Neuronal stem cell (in vitro differentiated cells): ENCODE data around the gene VSTM4.
A peak's percentile ranks its signal among the peaks of the same experiment; 100 is the strongest.

Experiments used
- DNase-seq: peaks from one replicate; pipeline ENCODE4 v3.0.0-alpha.2; 2013; ENCODE audit warnings: low spot score
- H2AFZ ChIP-seq: one replicate; pipeline ENCODE4 v1.6.1; 2013; ENCODE audit warnings: mild to moderate bottlenecking, low read length, inconsistent platforms
- H2AK5ac ChIP-seq: 2 replicates; pipeline ENCODE4 v1.6.1; 2013; ENCODE audit warnings: low read depth, mild to moderate bottlenecking, inconsistent platforms, low read length, moderate library complexity, mixed read lengths
- H2BK120ac ChIP-seq: 2 replicates; pipeline ENCODE4 v1.6.1; 2013; ENCODE audit warnings: low read depth, mild to moderate bottlenecking, inconsistent platforms, low read length, moderate library complexity, mixed read lengths
- H2BK12ac ChIP-seq: one replicate; pipeline ENCODE4 v1.6.1; 2013; ENCODE audit warnings: low read length, inconsistent platforms
- H2BK15ac ChIP-seq: 2 replicates; pipeline ENCODE4 v1.6.1; 2013; ENCODE audit warnings: mild to moderate bottlenecking, low read length, inconsistent platforms, mixed read lengths
- H2BK5ac ChIP-seq: one replicate; pipeline ENCODE4 v1.6.1; 2013; ENCODE audit warnings: inconsistent platforms, mild to moderate bottlenecking, low read length, moderate library complexity
- H3K14ac ChIP-seq: one replicate; pipeline ENCODE4 v1.6.1; 2013; ENCODE audit warnings: low read length, inconsistent platforms
- H3K18ac ChIP-seq: 2 replicates; pipeline ENCODE4 v1.6.1; 2013; ENCODE audit warnings: low read length, inconsistent platforms
- H3K23ac ChIP-seq: 2 replicates; pipeline ENCODE4 v1.6.1; 2013; ENCODE audit warnings: low read depth, mild to moderate bottlenecking, mixed read lengths, low read length, inconsistent platforms; ENCODE audit not compliant: poor library complexity
- H3K27ac ChIP-seq: replicated peaks from 3 replicates; pipeline ENCODE4 v1.5.1; 2013; ENCODE audit warnings: low read length, inconsistent platforms
- H3K27me3 ChIP-seq, 3 experiments: 2 replicates each; pipeline ENCODE4 v1.6.1; 2013; ENCODE audit warnings: low read length in 3 of 3, mild to moderate bottlenecking in 2 of 3, inconsistent platforms in 1 of 3, low read depth in 1 of 3, mixed read lengths in 1 of 3, moderate library complexity in 1 of 3; ENCODE audit not compliant: control insufficient read depth in 3 of 3, insufficient read depth in 3 of 3
- H3K36me3 ChIP-seq, 2 donors: replicated peaks in 1 of 2; 2 replicates each; pipeline ENCODE4 v1.6.1; 2013; ENCODE audit warnings: low read length in 2 of 2; ENCODE audit not compliant: control insufficient read depth in 2 of 2, insufficient read depth in 2 of 2
- H3K4ac ChIP-seq: 2 replicates; pipeline ENCODE4 v1.6.1; 2013; ENCODE audit warnings: inconsistent platforms, mild to moderate bottlenecking, low read length, moderate library complexity
- H3K4me1 ChIP-seq, 2 donors: 1 replicate in 1 of 2; 2 replicates in 1 of 2; pipeline ENCODE4 v1.6.1; 2013; ENCODE audit warnings: low read length in 2 of 2, low read depth in 1 of 2; ENCODE audit not compliant: control insufficient read depth in 2 of 2, insufficient read depth in 1 of 2
- H3K4me2 ChIP-seq: one replicate; pipeline ENCODE4 v1.6.1; 2013; ENCODE audit warnings: mild to moderate bottlenecking, low read length, inconsistent platforms; ENCODE audit not compliant: insufficient read depth, poor library complexity, severe bottlenecking
- H3K4me3 ChIP-seq, 2 donors: 2 replicates each; pipeline ENCODE4 v1.5.1; 2013; ENCODE audit warnings: low read length in 2 of 2, mild to moderate bottlenecking in 2 of 2, inconsistent platforms in 1 of 2, moderate library complexity in 1 of 2
- H3K79me1 ChIP-seq: one replicate; pipeline ENCODE4 v1.6.1; 2013; ENCODE audit warnings: low read depth, mild to moderate bottlenecking, inconsistent platforms, low read length, moderate library complexity
- H3K9ac ChIP-seq: one replicate; pipeline ENCODE4 v1.6.1; 2013; ENCODE audit warnings: mild to moderate bottlenecking, low read depth, low read length, inconsistent platforms; ENCODE audit not compliant: poor library complexity
- H3K9me3 ChIP-seq, 2 donors: replicated peaks in 1 of 2; 2 replicates each; pipeline versions ENCODE3 to v1.6.1; 2013; ENCODE audit warnings: low read length in 2 of 2, mild to moderate bottlenecking in 2 of 2, inconsistent platforms in 1 of 2, low read depth in 1 of 2, mixed read lengths in 1 of 2, moderate library complexity in 1 of 2; ENCODE audit not compliant: control insufficient read depth in 2 of 2, insufficient read depth in 1 of 2
- H4K8ac ChIP-seq: one replicate; pipeline ENCODE4 v1.6.1; 2013; ENCODE audit warnings: low read depth, mild to moderate bottlenecking, inconsistent platforms, low read length, moderate library complexity
- H4K91ac ChIP-seq: one replicate; pipeline ENCODE4 v1.6.1; 2013; ENCODE audit warnings: low read length, low read depth, mild to moderate bottlenecking, inconsistent platforms; ENCODE audit not compliant: poor library complexity
- WGBS, 2 donors: extraction: QIAGEN DNeasy Blood & Tissue Kit; methylation state at CpG; one replicate each; pipeline ENCODE4 v1.1.7; 2013; ENCODE audit warnings: missing lambda C conversion rate in 2 of 2, mixed read lengths in 1 of 2; ENCODE audit not compliant: insufficient read length in 2 of 2, insufficient replicate concordance in 1 of 2; ENCODE audit errors: extremely low coverage in 2 of 2; 5-methylcytosine and 5-hydroxymethylcytosine counted together

VSTM4 gene

DNA sequence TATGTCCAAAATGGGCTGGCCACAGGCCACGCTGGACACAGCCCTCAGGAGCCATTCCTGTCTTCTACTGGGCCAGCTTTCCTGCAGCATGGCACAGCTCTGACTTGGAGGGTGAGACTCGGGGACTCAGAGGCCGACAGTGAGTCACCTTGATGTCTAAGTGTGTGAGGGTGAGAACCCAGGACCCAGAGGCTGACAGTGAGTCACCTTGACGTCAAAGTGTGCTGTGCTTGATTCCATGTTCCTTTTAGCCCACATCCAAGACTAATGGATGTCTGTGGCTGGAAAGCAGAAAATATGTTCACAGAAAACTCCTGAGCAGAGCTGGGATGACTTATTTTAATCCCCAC is 24.5 kb upstream of the VSTM4 start:
- no CpG with 5 or more reads among the region's 4 CpGs for WGBS, 2 donors
- H3K4me1 ChIP-seq, result no peaks in the 10 kb centered on the region
- H3K9ac ChIP-seq, result no peak overlapping the region
- no peak overlapping the region for H3K4me2 ChIP-seq
- no peak overlapping the region for H3K18ac ChIP-seq
- no peaks in the 10 kb centered on the region for H3K27me3 ChIP-seq
- H2BK5ac ChIP-seq, result no peak overlapping the region
- H3K23ac ChIP-seq, result no peak overlapping the region
- H4K91ac ChIP-seq, result no peak overlapping the region
- no peak overlapping the region for H2BK120ac ChIP-seq
- H4K8ac ChIP-seq, result no peak overlapping the region
- DNase-seq, result no peak
- H3K14ac ChIP-seq, result no peak overlapping the region
- H3K4ac ChIP-seq, result no peak overlapping the region
- no peaks in the 10 kb centered on the region for H3K9me3 ChIP-seq
- H2BK15ac ChIP-seq, result no peak overlapping the region
- no peak overlapping the region for H3K4me3 ChIP-seq
- H3K79me1 ChIP-seq, result no peaks in the 10 kb centered on the region
- H3K27ac ChIP-seq, result no peak overlapping the region
- H2AFZ ChIP-seq, result no peak overlapping the region
- no peak overlapping the region for H2AK5ac ChIP-seq
- no peak overlapping the region for H2BK12ac ChIP-seq
- no peaks in the 10 kb centered on the region for H3K36me3 ChIP-seq

DNA sequence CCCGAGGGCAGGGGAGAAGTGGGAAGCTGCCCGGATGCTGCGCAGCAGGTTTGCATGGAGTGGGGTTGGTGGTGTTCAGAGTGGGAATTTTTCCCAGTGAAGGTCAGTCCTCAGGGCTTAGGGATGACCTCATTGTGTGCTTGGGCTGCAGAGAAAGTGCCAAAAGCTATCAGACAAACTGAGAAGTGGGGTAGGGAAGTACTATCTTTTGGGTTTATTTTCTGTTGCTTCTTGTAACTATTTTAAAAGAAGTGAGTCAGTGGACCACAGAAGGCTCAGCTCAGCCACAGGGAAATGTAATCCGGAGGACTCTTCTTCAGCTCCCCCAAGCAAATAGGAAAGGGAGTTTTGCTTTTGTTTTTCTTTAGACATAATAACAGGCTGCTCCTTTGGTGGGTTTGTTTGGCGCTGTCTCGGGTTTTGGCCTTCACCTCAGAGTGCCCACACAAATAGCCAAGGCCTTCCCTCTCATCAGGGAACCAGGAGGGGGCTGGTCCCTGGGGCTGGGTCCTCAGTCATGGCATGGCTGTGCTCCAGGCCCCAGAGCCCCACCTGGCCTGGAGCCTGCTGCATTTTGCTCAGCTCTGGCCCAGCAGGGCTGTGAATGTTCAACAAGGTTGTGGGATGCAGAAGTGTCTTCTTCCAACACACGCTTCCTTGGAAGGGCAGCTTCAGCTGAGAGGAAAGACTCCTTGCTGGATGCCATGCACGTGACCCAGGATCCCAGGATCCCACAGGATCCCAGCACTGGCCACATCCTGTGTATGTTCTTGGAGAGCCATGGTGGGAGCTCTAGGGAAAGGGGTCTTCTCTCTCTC is 23.9 kb upstream of the VSTM4 start:
- Histone ChIP-seq H2AK5ac (no peak overlapping the region), H2BK5ac (no peak overlapping the region), H2AFZ (no peak overlapping the region), H3K4me1 (no peaks in the 10 kb centered on the region), H3K4me3 (no peak overlapping the region), H3K9me3 (no peaks in the 10 kb centered on the region), H3K27me3 (no peaks in the 10 kb centered on the region), H3K14ac (peak overlapping the region; percentile 50), H3K4ac (no peak overlapping the region), H3K4me2 (no peak overlapping the region), H3K23ac (no peak overlapping the region), H3K18ac (peak overlapping the region; percentile 40), H3K79me1 (no peaks in the 10 kb centered on the region), H3K27ac (no peak overlapping the region), H3K9ac (no peak overlapping the region), H4K91ac (no peak overlapping the region), H2BK15ac (no peak overlapping the region), H2BK120ac (no peak overlapping the region), H3K36me3 (no peaks in the 10 kb centered on the region), H2BK12ac (no peak overlapping the region), H4K8ac (no peak overlapping the region)
- WGBS, 2 donors, result no CpG with 5 or more reads among the region's 8 CpGs
- no peak for DNase-seq

DNA sequence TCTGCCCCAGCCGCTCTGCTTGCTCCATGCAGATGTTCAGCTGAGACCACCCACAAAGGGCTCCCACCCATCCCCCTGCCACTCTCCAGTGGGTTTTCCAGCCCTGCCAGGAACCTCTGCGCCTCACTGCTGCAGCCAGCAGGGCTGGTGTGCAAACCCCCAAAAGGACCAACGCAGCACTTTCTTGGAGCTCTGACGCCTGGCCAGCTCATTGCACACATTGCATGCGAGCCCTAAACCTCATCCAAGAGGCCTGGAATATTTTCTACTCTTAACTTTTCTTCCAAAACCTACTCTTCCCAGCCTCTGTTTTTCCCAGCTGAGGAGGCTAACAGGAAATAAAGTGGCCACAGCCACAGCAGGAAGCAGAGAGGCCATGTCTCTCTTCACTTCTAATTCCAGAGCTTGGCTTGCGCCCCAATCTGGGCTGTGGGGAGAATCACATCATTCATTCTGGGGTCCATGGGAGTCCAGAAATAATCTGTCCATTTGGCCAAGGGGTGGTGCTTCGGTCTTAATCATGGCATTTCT is 23.1 kb upstream of the VSTM4 start:
- Histone ChIP-seq H4K8ac (no peak overlapping the region), H4K91ac (no peak overlapping the region), H3K14ac (no peak overlapping the region), H2BK5ac (no peak overlapping the region), H3K79me1 (no peaks in the 10 kb centered on the region), H3K9ac (no peak overlapping the region), H3K36me3 (no peaks in the 10 kb centered on the region), H2BK120ac (no peak overlapping the region), H3K27me3 (no peaks in the 10 kb centered on the region), H3K9me3 (no peaks in the 10 kb centered on the region), H3K4me3 (no peak overlapping the region), H3K27ac (no peak overlapping the region), H2BK12ac (no peak overlapping the region), H3K23ac (no peak overlapping the region), H3K4ac (no peak overlapping the region), H3K18ac (no peak overlapping the region), H2AK5ac (no peak overlapping the region), H3K4me2 (no peak overlapping the region), H2AFZ (no peak overlapping the region), H2BK15ac (no peak overlapping the region), H3K4me1 (no peaks in the 10 kb centered on the region)
- no peak for DNase-seq
- WGBS, 2 donors, result no CpG with 5 or more reads among the region's 7 CpGs

DNA sequence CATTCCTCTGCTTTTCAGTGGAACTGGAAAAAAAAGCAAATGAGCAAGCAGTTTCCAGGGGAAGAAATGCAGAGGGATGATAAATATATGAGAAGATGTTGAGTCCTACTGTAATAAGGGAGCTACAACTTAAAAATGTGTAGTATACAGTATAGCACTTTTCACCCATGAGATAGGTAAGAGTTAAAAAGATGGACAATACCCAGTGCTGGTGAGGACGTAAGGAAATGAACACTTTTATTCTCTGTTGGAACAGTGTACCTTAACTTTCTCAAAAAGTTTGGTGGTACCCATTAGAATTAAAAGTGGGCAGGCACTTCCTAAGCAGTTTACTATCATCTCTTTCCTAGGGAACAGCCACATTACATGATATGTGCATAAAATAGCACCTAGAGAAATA is 21.2 kb upstream of the VSTM4 start:
- no peak overlapping the region for H3K18ac ChIP-seq
- no peak overlapping the region for H2BK5ac ChIP-seq
- no peak overlapping the region for H3K14ac ChIP-seq
- no peak overlapping the region for H2BK12ac ChIP-seq
- H2BK120ac ChIP-seq, result no peak overlapping the region
- no peak for DNase-seq
- H4K8ac ChIP-seq, result no peak overlapping the region
- no peak overlapping the region for H3K27ac ChIP-seq
- no peaks in the 10 kb centered on the region for H3K79me1 ChIP-seq
- no peak overlapping the region for H3K4me2 ChIP-seq
- H2BK15ac ChIP-seq, result no peak overlapping the region
- H2AFZ ChIP-seq, result no peak overlapping the region
- H2AK5ac ChIP-seq, result no peak overlapping the region
- H3K23ac ChIP-seq, result no peak overlapping the region
- no CpG with 5 or more reads among the region's 1 CpG for WGBS, 2 donors
- no peaks in the 10 kb centered on the region for H3K9me3 ChIP-seq
- no peaks in the 10 kb centered on the region for H3K4me1 ChIP-seq
- no peaks in the 10 kb centered on the region for H3K36me3 ChIP-seq
- H3K27me3 ChIP-seq, result no peaks in the 10 kb centered on the region
- no peak overlapping the region for H3K9ac ChIP-seq
- H3K4me3 ChIP-seq, result no peak overlapping the region
- no peak overlapping the region for H4K91ac ChIP-seq
- no peak overlapping the region for H3K4ac ChIP-seq
